ENCODE results near the gene EIF3D. TPM values are rescaled to one million over a fixed set of nuclear protein-coding genes. Genes with fewer than 3 reads are reported as not detected.

Gene EIF3D
- polyA plus RNA-seq, 3 donors, result 102 to 244 (median 122) TPM

GRCh38 chr22:36571991-36572390, 43.0 kb upstream of the EIF3D start:
- Histone ChIP-seq H3K36me3 (replicated peaks in 1 of 2; ENCODE audit: control insufficient read depth in 1 of 2, insufficient read depth in 2 of 2, low read length in 2 of 2) (no peaks in the 10 kb centered on the region), H3K9ac (ENCODE audit: insufficient read depth, low read length, poor library complexity, severe bottlenecking) (no peak overlapping the region), H3K4me2 (replicated peaks; ENCODE audit: extremely low read depth, low read length, poor library complexity, severe bottlenecking) (no peak overlapping the region), H4K20me1 (ENCODE audit: insufficient read depth, low read length) (no peaks in the 10 kb centered on the region), H2AFZ (ENCODE audit: insufficient read depth, low read depth, low read length, poor library complexity, severe bottlenecking) (no peak overlapping the region), H3K27me3 (ENCODE audit: control insufficient read depth in 2 of 2, insufficient read depth in 2 of 2, low read length in 2 of 2) (no peaks in the 10 kb centered on the region), H3K27ac (ENCODE audit: low read depth in 1 of 2, low read length in 2 of 2) (no peak overlapping the region), H3K4me3 (replicated peaks in 1 of 3; ENCODE audit: low read depth in 2 of 3, low read length in 3 of 3) (no peak overlapping the region), H3K4me1 (ENCODE audit: control insufficient read depth in 1 of 2, insufficient read depth in 2 of 2, low read length in 2 of 2) (no peaks in the 10 kb centered on the region), H3K79me2 (ENCODE audit: insufficient read depth, low read length) (no peaks in the 10 kb centered on the region), H3K9me3 (replicated peaks in 1 of 2; ENCODE audit: control insufficient read depth in 1 of 2, insufficient read depth in 1 of 2, low read length in 2 of 2) (no peaks in the 10 kb centered on the region)
- no peak for TF ChIP-seq CTCF (IDR thresholded peaks at IDR 0.05)
- no peaks in the 10 kb centered on the region for H3K36me3 Mint-ChIP-seq
- no peak overlapping the region for H3K27ac Mint-ChIP-seq
- WGBS (ENCODE audit: insufficient coverage), result 94% methylated on average over 2 of the region's 2 CpGs
- H3K4me1 Mint-ChIP-seq, result no peaks in the 10 kb centered on the region
- intact Hi-C loops (cut with micrococcal nuclease), result no loop called here
- H3K27me3 Mint-ChIP-seq (ENCODE audit: low read depth in 3 of 3), result peaks cover 10 to 18% (median 17%) of the 10 kb centered on the region in 3 donors
- H3K4me3 Mint-ChIP-seq, result no peak overlapping the region
- H3K9me3 Mint-ChIP-seq, result no peaks in the 10 kb centered on the region
- DNase-seq, result no peak

DNA sequence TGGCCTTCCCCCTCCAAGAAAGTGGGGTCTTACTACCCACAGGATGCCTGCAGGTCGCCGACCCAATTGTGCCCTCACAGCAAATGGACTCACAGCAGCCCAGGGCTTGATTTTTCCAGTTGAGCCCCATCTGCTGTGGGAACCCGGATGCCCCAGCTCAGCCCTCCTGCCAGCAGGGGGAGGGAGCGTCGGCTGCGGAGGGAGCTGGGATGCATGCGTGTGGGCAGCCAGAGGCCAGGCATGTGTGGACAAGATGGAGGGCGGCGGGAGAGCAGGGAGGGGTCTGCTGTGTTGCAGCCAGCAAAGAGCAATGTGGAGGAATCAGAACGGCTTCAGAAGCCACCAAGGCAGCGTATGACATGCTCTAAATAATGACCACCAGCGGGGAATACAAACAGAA, 41.0 kb upstream of the EIF3D start:
- Mint-ChIP-seq H3K4me3 (no peak overlapping the region), H3K9me3 (no peaks in the 10 kb centered on the region), H3K4me1 (no peaks in the 10 kb centered on the region), H3K27ac (peak overlapping the region in 1 of 7 donors; percentile 15), H3K27me3 (ENCODE audit: low read depth in 3 of 3) (peaks cover 10 to 34% (median 33%) of the 10 kb centered on the region in 3 donors), H3K36me3 (no peaks in the 10 kb centered on the region)
- TF ChIP-seq CTCF (IDR thresholded peaks at IDR 0.05), result no peak
- Histone ChIP-seq H3K4me3 (replicated peaks in 1 of 3; ENCODE audit: low read depth in 2 of 3, low read length in 3 of 3) (no peak overlapping the region), H3K9ac (ENCODE audit: insufficient read depth, low read length, poor library complexity, severe bottlenecking) (no peak overlapping the region), H3K4me2 (replicated peaks; ENCODE audit: extremely low read depth, low read length, poor library complexity, severe bottlenecking) (no peak overlapping the region), H3K27ac (ENCODE audit: low read depth in 1 of 2, low read length in 2 of 2) (no peak overlapping the region), H3K36me3 (replicated peaks in 1 of 2; ENCODE audit: control insufficient read depth in 1 of 2, insufficient read depth in 2 of 2, low read length in 2 of 2) (no peaks in the 10 kb centered on the region), H3K27me3 (ENCODE audit: control insufficient read depth in 2 of 2, insufficient read depth in 2 of 2, low read length in 2 of 2) (peaks cover 0 to 7% of the 10 kb centered on the region in 2 donors), H2AFZ (ENCODE audit: insufficient read depth, low read depth, low read length, poor library complexity, severe bottlenecking) (no peak overlapping the region), H3K9me3 (replicated peaks in 1 of 2; ENCODE audit: control insufficient read depth in 1 of 2, insufficient read depth in 1 of 2, low read length in 2 of 2) (no peaks in the 10 kb centered on the region), H4K20me1 (ENCODE audit: insufficient read depth, low read length) (no peaks in the 10 kb centered on the region), H3K4me1 (ENCODE audit: control insufficient read depth in 1 of 2, insufficient read depth in 2 of 2, low read length in 2 of 2) (no peaks in the 10 kb centered on the region), H3K79me2 (ENCODE audit: insufficient read depth, low read length) (no peaks in the 10 kb centered on the region)
- DNase-seq, result no peak
- intact Hi-C loops (cut with micrococcal nuclease), result no loop called here
- 73% methylated on average over 12 of the region's 12 CpGs for WGBS (ENCODE audit: insufficient coverage)

Data from CD14-positive monocyte (primary cell).